Right lobe of liver (tissue), 6 donors: ENCODE measurements around the gene SAP30. TPM values are rescaled to one million over a fixed set of nuclear protein-coding genes. Genes with fewer than 3 reads are reported as not detected.

ENCODE experiments used
- ATAC-seq, 4 donors: fragments of 200-7000 bp; cut with Tn5 transposase; one replicate each; pipeline ENCODE4 v1.9.1; 2020; ENCODE audit warnings: mild to moderate bottlenecking in 4 of 4, moderate library complexity in 4 of 4
- DNase-seq, 3 donors: peaks; one replicate each; pipeline ENCODE4 v3.0.0-alpha.2; 2020
- H3K27ac ChIP-seq, 3 donors: fragments of 200-600 bp; one replicate each; pipeline ENCODE4 v1.8.0; 2022
- H3K27me3 ChIP-seq, 2 donors: fragments of 200-600 bp; one replicate each; pipeline ENCODE4 v1.8.0; 2022
- H3K36me3 ChIP-seq, 4 donors: fragments of 200-600 bp; sonication (generic) in 1 of 4; one replicate each; pipeline versions ENCODE4 v1.5.1 to v1.8.0; 2017 to 2022; ENCODE audit warnings: control low read depth in 1 of 4
- H3K4me1 ChIP-seq, 4 donors: fragments of 200-600 bp; sonication (generic) in 1 of 4; one replicate each; pipeline versions ENCODE4 v1.5.1 to v1.8.0; 2017 to 2022; ENCODE audit warnings: control low read depth in 1 of 4
- H3K4me3 ChIP-seq, 3 donors: fragments of 200-600 bp; one replicate each; pipeline ENCODE4 v1.8.0; 2022
- H3K9me3 ChIP-seq, 4 donors: fragments of 200-600 bp; sonication (generic) in 1 of 4; one replicate each; pipeline versions ENCODE4 v1.5.1 to v1.8.0; 2017 to 2022; ENCODE audit warnings: control low read depth in 1 of 4
- CTCF ChIP-seq, 4 donors: fragments of 200-600 bp in 3 of 4; fragments of 450-650 bp in 1 of 4; IDR thresholded peaks; one replicate each; pipeline versions ENCODE4 v1.5.1 to v1.8.0; 2016 to 2022; ENCODE audit warnings: antibody characterized with exemption in 4 of 4, mild to moderate bottlenecking in 2 of 4
- POLR2A ChIP-seq: fragments of 450-650 bp; IDR thresholded peaks from one replicate; pipeline ENCODE4 v1.6.1; 2017; ENCODE audit warnings: antibody characterized with exemption, mild to moderate bottlenecking
- WGBS: methylation state at CpG from one replicate; pipeline ENCODE4 v1.1.6; 2018; ENCODE audit warnings: low coverage, low lambda C conversion rate; ENCODE audit not compliant: insufficient coverage; ENCODE audit errors: missing lambda C conversion rate; 5-methylcytosine and 5-hydroxymethylcytosine counted together
- intact Hi-C, 2 donors: fragments of 100-400 bp; cut with DNase I; formaldehyde crosslinking; loops; one replicate each; pipeline versions ENCODE4 v1.11.2 to v1.14.1; 2022
- total RNA-seq, 6 experiments: library from RNA; depleted of rRNA in 2 of 6; stranded (reverse); fragments of >200 nt in 2 of 6; fragmentation: NEBNext Ultra II Directional in 3 of 6; extraction: Animal tissue kit (Norgen Biotek cat#: 25700) in 3 of 6; gene quantifications; one replicate each; pipeline versions ENCODE4 v1.1.0 to v1.2.4, GENCODE V29; 2016 to 2023
- donor health status: DM: no; HTN: yes; CAD: no.
- donor health status: DM: no; HTN: no; CAD: no.
- donor health status: DM: no; HTN: no; CAD: no.
- donor health status: DM: no; HTN: yes; CAD: no.
- donor health status: DM: no; HTN: yes; CAD: no.

Gene SAP30
- total RNA-seq, 6 experiments from 2014 or later = 3.5 to 12.8 (median 7.7) TPM

- H3K4me1 ChIP-seq = no peaks in the 10 kb centered on the region
- intact Hi-C loops = no loop called here
- no peak overlapping the region for H3K4me3 ChIP-seq
- no peak for DNase-seq
- H3K36me3 ChIP-seq = no peaks in the 10 kb centered on the region
- no peak overlapping the region for H3K27ac ChIP-seq
- no peaks in the 10 kb centered on the region for H3K9me3 ChIP-seq
- no peaks in the 10 kb centered on the region for H3K27me3 ChIP-seq
- 88% methylated on average over 2 of the region's 3 CpGs for WGBS
- TF ChIP-seq POLR2A = no peak
- no peak for TF ChIP-seq CTCF (IDR thresholded peaks at IDR 0.05)
- ATAC-seq = no peak
Observed at GRCh38 chr4:173404296-173404865, 33.6 kb downstream of the SAP30 start.

GRCh38 chr4:173405840-173406606, 35.3 kb downstream of the SAP30 start:
- DNase-seq (no peak), ATAC-seq (no peak)
- peaks cover 0 to 3% (median under 1%) of the 10 kb centered on the region in 4 donors for H3K4me1 ChIP-seq
- intact Hi-C loops = no loop called here
- H3K9me3 ChIP-seq = no peaks in the 10 kb centered on the region
- WGBS = 82% methylated on average over 4 of the region's 4 CpGs
- H3K27ac ChIP-seq = no peak overlapping the region
- no peak overlapping the region for H3K4me3 ChIP-seq
- H3K36me3 ChIP-seq = no peaks in the 10 kb centered on the region
- H3K27me3 ChIP-seq = no peaks in the 10 kb centered on the region
- TF ChIP-seq POLR2A (no peak), CTCF (IDR thresholded peaks at IDR 0.05) (no peak)

GRCh38 chr4:173410079-173410478, 39.3 kb downstream of the SAP30 start:
- TF ChIP-seq POLR2A (no peak), CTCF (IDR thresholded peaks at IDR 0.05) (no peak)
- no peaks in the 10 kb centered on the region for H3K36me3 ChIP-seq
- DNase-seq (no peak), ATAC-seq (no peak)
- peaks cover 0 to 9% (median 2%) of the 10 kb centered on the region in 4 donors for H3K4me1 ChIP-seq
- WGBS = 42% methylated on average over 2 of the region's 2 CpGs
- no peak overlapping the region for H3K4me3 ChIP-seq
- H3K9me3 ChIP-seq = no peaks in the 10 kb centered on the region
- intact Hi-C loops = loop anchor here in 1 of 2 donors (10.0 kb wide), 1 partner anchor 85 kb away; no protein-coding TSS in a partner anchor
- H3K27me3 ChIP-seq = no peaks in the 10 kb centered on the region
- no peak overlapping the region for H3K27ac ChIP-seq

- peak; percentile 27 to 44 (median 33) for ATAC-seq
- DNase-seq = no peak
- no peak overlapping the region for H3K4me3 ChIP-seq
- no peak for TF ChIP-seq CTCF (IDR thresholded peaks at IDR 0.05)
- H3K9me3 ChIP-seq = no peaks in the 10 kb centered on the region
- intact Hi-C loops = loop anchor here in 1 of 2 donors (10.0 kb wide), 1 partner anchor 86 kb away; no protein-coding TSS in a partner anchor
- H3K4me1 ChIP-seq = peaks cover 0 to 9% (median 2%) of the 10 kb centered on the region in 4 donors
- H3K27ac ChIP-seq = no peak overlapping the region
- 42% methylated on average over 4 of the region's 4 CpGs for WGBS
- H3K27me3 ChIP-seq = no peaks in the 10 kb centered on the region
- H3K36me3 ChIP-seq = no peaks in the 10 kb centered on the region
Observed at GRCh38 chr4:173411106-173411693, 40.4 kb downstream of the SAP30 start.
